ENCODE results near the gene SEPTIN5.
"Not testable (repeated sequence)": the region's sequence is repeated elsewhere in the genome, so short reads cannot be mapped to it uniquely, and the experiment has no call there.

The SEPTIN5 gene

DNA sequence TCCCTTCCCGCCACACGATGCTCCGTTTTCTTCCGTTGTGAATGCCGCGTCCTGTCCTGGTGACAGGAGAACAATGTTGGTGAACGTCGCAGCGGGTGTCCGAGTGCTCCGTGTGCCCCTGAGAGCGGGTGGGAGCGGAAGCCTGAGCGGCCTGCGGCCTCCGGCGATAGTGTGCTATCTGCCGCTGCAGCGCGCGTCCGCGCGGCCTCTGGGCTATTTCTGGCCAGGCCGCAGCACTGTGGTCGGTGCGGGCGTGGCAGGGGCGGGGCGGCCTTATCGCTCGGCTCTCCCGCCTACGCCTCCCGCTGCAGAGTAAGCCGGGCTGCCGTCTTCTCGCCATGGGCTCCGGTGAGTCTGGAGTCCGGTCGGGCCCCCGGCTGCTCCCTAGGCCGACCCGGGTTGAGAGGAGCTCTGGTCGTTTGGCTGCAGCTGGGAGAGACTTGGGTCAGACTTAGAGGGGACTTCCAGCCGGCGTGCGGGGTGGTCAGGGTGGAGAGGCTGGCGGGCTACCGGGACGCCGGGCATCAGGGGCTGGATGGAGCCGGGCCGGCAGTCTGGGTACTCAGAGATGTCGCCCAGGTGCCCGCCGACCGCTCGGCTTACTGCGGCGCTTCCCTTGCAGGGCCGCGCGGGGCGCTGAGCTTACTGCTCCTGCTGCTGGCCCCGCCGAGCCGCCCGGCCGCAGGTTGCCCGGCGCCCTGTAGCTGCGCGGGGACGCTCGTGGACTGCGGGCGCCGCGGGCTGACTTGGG, 9.1 kb downstream of the SEPTIN5 start, which contains the start of gene GP1BB:
TSS of gene GP1BB (plus strand) at position 308 of the 751 bp plus-strand sequence. CDS start at position 339, 31 bp downstream.
- TF ChIP-seq, protein P1, sequence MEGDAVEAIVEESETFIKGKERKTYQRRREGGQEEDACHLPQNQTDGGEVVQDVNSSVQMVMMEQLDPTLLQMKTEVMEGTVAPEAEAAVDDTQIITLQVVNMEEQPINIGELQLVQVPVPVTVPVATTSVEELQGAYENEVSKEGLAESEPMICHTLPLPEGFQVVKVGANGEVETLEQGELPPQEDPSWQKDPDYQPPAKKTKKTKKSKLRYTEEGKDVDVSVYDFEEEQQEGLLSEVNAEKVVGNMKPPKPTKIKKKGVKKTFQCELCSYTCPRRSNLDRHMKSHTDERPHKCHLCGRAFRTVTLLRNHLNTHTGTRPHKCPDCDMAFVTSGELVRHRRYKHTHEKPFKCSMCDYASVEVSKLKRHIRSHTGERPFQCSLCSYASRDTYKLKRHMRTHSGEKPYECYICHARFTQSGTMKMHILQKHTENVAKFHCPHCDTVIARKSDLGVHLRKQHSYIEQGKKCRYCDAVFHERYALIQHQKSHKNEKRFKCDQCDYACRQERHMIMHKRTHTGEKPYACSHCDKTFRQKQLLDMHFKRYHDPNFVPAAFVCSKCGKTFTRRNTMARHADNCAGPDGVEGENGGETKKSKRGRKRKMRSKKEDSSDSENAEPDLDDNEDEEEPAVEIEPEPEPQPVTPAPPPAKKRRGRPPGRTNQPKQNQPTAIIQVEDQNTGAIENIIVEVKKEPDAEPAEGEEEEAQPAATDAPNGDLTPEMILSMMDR (conservative IDR thresholded peaks at IDR 0.05; ENCODE audit: low read depth, low read length): peak; percentile 19
- DNase-seq (ENCODE audit: low read depth): no peak
- no peak within 1 kb of the TSS for H3K4me3 ChIP-seq (ENCODE audit: low read length)

DNA sequence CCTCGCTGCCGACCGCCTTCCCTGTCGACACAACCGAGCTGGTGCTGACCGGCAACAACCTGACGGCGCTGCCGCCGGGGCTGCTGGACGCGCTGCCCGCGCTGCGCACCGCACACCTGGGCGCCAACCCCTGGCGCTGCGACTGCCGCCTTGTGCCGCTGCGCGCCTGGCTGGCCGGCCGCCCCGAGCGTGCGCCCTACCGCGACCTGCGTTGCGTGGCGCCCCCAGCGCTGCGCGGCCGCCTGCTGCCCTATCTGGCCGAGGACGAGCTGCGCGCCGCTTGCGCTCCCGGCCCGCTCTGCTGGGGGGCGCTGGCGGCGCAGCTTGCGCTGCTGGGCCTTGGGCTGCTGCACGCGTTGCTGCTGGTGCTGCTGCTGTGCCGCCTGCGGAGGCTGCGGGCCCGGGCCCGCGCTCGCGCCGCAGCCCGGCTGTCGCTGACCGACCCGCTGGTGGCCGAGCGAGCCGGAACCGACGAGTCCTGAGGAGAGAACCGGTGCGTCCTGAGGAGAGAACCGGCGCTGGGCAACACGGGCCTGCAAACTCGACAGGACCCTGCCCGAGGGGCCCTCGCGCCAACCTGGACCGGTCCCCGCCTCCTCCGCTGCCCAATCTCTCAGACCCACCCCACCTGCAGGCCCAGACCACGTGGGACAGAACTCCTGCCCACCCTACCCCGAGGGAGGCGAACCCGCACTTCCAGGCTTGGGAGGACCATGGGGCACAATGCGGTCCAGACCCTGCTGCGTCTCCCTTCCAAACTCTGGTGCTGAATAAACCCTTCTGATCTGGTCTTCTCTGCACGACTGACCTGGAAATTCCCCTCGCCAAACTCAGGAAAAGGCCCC, 9.9 kb downstream of the SEPTIN5 start:
- no peak overlapping the region for H3K4me3 ChIP-seq (ENCODE audit: low read length)
- DNase-seq (ENCODE audit: low read depth): no peak
- TF ChIP-seq, protein P1 (conservative IDR thresholded peaks at IDR 0.05; ENCODE audit: low read depth, low read length): peak; percentile 25

DNA sequence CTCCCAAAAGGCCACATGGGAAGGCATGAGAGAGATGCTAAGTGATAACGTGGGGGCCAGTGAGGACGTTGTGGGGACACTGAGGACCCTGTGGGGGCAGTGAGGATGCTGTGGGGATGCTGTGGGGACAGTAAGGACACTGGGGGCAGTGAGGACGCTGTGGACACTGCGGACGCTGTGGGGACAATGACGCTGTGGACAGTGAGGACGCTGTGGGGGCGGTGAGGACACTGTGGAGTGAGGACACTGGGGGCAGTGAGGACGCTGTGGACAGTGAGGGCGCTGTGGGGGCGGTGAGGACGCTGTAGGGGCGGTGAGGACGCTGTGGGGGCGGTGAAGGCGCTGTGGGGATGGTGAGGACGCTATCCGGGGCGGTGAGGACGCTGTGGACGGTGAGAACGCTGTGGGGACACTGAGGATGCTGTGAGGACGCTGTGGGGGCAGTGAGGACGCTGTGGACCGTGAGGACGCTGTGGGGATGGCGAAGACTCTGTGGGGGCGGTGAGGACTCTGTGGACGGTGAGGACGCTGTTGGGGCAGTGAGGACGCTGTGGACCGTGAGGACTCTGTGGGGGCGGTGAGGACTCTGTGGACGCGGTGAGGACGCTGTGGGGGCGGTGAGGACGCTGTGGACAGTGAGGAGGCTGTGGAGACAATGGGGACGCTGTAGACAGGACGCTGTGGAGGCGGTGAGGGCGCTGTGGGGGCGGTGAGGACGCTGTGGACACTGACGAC, 10.8 kb downstream of the SEPTIN5 start:
- TF ChIP-seq, protein P1 (conservative IDR thresholded peaks at IDR 0.05; ENCODE audit: low read depth, low read length): no peak

DNA sequence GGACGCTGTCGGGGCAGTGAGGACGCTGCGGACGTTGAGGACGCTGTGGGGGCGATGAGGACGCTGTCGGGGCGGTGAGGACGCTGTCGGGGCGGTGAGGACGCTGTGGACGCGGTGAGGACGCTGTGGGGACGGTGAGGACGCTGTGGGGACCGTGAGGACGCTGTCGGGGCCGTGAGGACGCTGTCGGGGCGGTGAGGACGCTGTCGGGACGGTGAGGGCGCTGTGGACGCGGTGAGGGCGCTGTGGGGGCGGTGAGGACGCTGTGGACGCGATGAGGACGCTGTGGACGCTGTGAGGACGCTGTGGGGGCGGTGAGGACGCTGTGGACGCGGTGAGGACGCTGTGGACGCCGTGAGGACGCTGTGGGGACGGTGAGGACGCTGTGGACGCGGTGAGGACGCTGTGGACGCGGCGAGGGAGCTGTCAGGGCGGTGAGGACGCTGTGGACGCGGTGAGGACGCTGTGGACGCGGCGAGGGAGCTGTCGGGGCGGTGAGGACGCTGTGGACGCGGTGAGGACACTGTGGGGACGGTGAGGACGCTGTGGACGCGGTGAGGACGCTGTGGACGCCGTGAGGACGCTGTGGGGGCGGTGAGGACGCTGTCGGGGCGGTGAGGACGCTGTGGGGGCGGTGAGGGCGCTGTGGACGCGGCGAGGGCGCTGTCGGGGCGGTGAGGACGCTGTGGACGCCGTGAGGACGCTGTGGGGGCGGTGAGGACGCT, 11.9 kb downstream of the SEPTIN5 start:
- DNase-seq (ENCODE audit: low read depth); H3K4me3 ChIP-seq (ENCODE audit: low read length): not testable (repeated sequence)

More for the DNA sequence above, 10.8 kb downstream of the SEPTIN5 start:
- no peak for DNase-seq (ENCODE audit: low read depth)
- no peak overlapping the region for H3K4me3 ChIP-seq (ENCODE audit: low read length)

DNA sequence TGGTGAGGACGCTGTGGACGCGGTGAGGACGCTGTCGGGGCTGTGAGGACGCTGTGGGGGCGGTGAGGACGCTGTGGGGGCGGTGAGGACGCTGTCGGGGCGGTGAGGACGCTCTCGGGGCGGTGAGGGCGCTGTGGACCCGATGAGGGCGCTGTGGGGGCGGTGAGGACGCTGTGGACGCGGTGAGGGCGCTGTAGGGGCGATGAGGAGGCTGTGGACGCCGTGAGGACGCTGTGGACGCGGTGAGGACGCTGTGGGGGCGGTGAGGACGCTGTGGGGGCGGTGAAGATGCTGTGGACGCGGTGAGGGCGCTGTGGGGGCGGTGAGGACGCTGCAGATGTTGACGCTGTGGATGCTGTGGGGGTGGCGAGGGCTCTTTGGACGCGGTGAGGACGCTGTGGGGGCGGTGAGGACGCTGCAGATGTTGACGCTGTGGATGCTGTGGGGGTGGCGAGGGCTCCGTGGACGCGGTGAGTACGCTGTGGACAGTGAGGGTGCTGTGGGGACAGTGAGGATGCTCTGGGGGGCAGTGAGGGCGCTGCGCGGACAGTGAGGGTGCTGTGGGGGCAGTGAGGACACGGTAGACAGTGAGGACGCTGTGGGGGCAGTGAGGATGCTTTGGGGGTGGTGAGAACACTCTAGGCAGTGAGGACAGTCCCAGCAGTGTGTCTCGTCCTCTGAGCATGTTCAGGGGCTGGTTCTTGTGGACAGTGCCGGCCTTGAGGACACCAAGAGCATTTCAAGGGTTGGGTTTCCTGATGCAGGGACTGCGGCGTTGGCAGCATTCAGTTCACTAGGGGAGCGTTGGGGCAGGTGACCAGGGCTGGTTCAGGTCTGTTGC, 13.2 kb downstream of the SEPTIN5 start:
- H3K4me3 ChIP-seq (ENCODE audit: low read length): no peak overlapping the region
- TF ChIP-seq, protein P1 (conservative IDR thresholded peaks at IDR 0.05; ENCODE audit: low read depth, low read length): no peak
- no peak for DNase-seq (ENCODE audit: low read depth)

DNA sequence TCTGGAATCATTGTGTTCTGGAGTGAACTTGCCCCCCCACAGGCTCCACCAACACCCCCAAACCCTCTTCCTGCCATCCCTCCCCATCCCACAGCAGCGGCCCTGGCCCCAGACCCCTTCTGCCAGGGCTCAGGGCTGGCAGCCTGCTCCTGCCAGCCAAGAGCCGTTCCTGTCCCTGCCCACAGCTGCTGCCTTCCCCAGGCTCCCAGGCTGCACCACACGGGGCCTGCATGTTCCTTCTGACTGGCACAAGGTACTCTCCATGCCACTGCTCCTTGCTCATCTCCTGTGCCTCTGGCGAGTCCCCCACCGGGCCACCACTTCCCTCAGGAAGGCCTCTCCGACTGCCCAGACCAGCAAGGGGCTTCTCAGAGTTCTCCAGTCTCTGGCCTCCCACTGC, 14.0 kb downstream of the SEPTIN5 start:
- H3K4me3 ChIP-seq (ENCODE audit: low read length): no peak overlapping the region
- no peak for DNase-seq (ENCODE audit: low read depth)
- TF ChIP-seq, protein P1 (conservative IDR thresholded peaks at IDR 0.05; ENCODE audit: low read depth, low read length): no peak
